ENCODE results near the gene ELOVL6. TPM values are rescaled to one million over a fixed set of nuclear protein-coding genes. Genes with fewer than 3 reads are reported as not detected.
"Not testable (repeated sequence)": the region's sequence is repeated elsewhere in the genome, so short reads cannot be mapped to it uniquely, and the experiment has no call there.

The ELOVL6 gene
- total RNA-seq, 1 experiment from 2014 or later, result 3.9 TPM

GRCh38 chr4:110196871-110197528 is 1.4 kb downstream of the ELOVL6 start:
- no peak for DNase-seq (ENCODE audit: low read depth)

DNA sequence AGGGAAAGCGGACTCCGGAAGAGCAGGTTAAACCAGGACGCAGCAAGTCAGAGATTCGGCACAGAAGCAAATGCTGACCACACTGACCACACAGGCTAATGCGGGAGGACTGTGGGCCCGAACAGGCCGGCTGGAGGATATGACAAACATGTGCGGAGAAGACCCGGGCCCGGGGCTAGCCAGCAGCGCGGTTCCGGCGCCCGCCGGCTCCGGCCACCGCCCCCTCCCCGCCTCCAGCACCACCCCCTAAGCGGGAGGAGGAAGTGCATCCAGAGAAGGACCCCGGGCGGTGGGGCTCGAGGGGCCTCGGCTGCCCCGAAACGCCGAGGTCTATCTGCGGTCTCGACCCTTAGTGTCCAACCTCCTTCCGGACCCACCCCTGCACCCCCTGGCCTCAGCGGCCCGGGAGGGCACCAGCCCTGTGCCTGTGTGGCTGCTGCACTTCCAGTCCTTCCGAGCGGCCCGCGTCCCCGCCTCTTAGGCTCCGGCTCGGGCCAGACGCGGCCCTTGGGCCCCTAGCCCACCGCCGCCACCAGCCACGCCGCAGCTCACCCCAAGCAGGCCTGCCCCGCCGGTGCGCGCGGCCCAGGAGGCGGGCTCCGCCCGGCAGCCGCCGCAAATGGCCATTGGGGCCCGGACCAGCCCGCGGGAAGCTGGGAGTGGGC is 2.1 kb downstream of the ELOVL6 start:
- DNase-seq (ENCODE audit: low read depth), result peak; percentile 37

DNA sequence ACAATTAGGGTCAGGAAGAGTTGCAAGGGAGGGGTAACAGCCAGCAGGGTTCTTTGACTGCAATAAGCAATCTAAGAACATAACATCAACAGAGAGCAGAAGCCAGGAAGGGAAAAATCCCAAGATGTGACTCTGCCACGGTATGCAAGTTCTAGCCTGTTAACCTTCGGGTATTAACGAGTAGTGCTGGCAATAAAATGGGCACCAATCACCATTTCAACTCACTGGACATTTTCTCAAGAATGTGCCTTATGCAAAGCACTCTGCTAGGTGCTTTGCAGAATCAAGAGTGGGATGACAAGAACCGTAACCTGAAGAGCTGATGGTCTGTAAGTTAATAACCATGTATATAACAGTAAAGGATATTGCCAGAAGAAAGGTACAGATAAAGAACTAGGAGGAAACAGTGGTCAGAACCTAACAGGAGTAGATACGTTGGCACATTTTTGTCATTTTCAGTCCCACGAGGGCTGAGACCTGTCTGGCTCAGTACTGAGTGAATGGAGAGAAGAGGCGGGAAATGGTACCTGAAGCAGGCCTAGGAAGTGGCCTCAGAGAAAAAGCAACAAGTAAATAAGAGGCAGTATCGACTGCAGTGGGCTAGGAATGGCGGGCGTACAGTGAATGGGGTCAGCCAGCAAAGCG is 2.7 kb downstream of the ELOVL6 start:
- DNase-seq (ENCODE audit: low read depth), result no peak

DNA sequence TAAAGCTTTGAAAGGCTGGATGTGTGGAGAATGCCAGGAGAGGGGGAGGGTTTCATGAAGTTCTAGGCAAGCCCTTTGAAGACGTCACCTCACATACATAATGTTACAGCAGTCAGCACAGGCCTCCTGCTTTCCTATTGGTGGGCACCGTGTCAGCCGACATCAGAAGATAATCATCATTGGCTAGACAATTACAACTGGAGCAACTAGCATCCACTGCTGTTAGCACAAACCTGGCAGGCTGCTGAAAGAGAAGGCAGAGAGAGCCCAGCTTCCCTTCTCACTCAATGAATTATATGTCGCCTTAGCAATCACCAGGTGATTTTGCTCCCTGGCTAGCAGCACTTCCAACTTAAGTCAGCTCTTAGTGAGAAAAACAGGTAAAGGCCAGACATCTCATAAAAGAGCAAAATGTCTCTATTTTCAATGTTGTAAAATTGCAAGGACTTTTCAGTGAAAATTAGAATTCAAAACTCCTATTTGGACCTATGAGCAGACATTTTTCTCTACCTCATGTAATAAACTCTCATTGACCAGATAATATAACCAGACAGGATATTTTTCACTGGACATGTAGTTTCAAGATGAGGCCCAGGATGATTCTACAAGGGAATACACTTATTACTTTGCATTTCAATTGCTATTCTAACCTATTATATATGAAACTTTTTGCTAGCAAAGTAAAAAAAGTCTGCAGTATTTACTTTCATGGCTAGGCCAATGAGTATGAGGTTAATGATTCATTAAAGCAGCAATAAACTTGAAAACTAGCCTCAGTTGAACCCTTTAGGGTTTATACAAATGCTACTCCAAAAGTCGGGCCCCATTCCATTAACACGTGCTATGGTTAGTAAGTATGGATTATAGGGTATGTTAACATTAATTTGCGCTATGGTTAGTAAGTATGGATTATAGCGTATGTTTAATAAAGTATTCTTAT is 4.3 kb downstream of the ELOVL6 start:
- peak; percentile 67 for DNase-seq (ENCODE audit: low read depth)

DNA sequence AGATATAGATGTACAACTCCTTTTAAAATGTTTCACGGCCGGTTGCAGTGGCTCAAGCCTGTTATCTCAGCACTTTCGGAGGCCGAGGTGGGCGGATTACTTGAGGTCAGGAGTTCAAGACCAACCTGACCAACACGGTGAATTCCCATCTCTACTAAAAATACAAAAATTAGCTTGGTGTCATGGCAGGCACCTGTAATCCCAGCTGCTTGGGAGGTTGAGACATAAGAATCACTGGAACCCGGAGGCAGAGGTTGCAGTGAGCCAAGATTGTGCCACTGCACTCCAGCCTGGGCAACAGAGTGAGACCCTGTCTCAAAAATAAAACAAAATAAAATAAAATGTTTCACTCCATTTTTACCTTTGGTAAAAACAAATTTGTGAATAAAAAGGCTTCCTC is 5.1 kb downstream of the ELOVL6 start:
- not testable (repeated sequence) for DNase-seq (ENCODE audit: low read depth)

- DNase-seq (ENCODE audit: low read depth), result no peak
Measured at GRCh38 chr4:110190249-110190648, 8.2 kb downstream of the ELOVL6 start.

DNA sequence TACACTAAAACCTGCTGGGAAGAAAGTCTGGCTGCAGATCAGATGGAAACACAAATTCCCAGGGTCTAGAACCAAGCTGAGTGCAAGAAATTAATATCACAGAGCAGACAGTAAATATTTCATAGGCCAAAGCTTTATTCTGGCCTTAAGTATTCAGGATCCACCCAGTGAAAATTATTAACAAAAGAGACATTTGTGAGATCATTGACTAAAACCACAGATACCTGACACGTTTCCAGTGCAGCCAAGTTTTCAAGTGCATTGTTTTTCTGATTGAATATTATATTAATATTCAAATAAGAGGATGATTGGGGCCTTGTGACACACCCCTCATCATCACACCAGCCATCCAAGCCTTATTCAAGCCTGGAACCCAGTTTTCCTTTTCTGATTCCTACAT is 10.3 kb downstream of the ELOVL6 start:
- no peak for DNase-seq (ENCODE audit: low read depth)

- DNase-seq (ENCODE audit: low read depth), result no peak
Measured at GRCh38 chr4:110184791-110185155, 13.6 kb downstream of the ELOVL6 start.

DNA sequence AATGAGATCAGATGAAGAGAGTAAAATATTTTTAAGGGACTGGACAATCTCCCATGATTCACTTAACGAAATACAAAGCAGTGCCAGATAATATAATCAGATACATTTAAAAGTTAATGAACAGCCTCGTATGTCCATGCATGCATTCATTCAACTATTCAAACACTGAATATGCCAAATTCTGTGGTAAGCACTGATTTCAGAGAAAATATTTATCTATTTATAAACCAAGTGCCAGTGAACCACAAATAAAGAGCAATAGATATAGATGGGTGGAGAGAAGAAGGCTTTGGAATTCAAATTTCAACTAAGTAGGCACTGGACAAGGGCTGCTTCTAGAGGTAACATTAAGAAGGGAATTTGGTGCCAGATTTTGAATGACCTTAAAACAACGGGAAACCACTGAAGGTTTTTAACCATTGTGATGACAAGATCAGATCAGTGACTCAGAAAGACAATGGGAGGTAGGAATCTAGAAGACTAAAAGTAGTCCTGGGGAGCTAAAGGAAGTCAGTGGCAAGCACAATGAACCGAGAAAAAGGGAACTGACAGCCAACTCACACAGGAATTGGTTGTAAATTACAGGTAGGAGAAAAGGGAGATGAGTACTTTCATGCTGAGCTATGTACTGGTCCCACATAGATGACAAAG is 14.2 kb downstream of the ELOVL6 start:
- peak; percentile 23 for DNase-seq (ENCODE audit: low read depth)

GRCh38 chr4:110183643-110184042 is 14.8 kb downstream of the ELOVL6 start:
- peak; percentile 30 for DNase-seq (ENCODE audit: low read depth)

DNA sequence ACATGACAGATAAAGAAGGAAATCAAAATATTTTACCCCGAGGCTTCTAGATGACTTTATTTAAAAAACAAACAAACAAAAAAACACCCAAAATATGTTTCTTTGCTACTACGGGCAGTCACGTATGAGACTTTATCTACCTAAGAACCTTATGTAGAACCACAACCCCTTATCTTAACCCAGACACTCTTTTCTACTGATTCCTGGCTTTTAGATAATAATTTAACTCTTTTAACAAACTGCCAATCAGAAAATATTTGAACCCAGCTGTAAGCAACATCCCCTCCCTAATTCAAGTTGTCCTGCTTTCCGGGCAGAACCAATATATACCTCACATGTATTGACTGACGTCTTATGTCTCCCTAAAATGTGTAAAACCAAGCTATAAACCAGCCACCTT is 15.4 kb downstream of the ELOVL6 start:
- no peak for DNase-seq (ENCODE audit: low read depth)

GRCh38 chr4:110181890-110182289 is 16.5 kb downstream of the ELOVL6 start:
- no peak for DNase-seq (ENCODE audit: low read depth)

GRCh38 chr4:110175634-110176033 is 22.8 kb downstream of the ELOVL6 start:
- no peak for DNase-seq (ENCODE audit: low read depth)

DNA sequence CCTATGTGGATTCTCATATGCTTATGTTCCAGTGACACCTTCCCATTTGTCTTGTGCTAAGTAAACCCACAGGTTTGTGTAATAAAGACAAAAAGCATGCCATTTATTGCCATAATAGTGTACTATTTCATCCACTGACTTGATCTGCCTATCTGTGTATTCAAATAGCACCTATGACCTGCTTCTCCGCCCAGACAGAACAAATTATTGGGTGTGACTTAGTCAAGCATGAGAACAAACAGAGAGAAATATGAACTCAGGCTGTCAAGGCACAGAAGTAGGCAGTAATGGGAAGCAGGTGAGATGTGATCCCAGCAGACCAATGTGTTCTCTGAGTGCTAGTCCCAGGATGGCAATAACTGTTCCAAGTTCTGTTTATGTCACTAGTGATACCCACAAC is 25.4 kb downstream of the ELOVL6 start:
- no peak for DNase-seq (ENCODE audit: low read depth)

- DNase-seq (ENCODE audit: low read depth), result no peak
Measured at GRCh38 chr4:110171971-110172370, 26.4 kb downstream of the ELOVL6 start.

DNA sequence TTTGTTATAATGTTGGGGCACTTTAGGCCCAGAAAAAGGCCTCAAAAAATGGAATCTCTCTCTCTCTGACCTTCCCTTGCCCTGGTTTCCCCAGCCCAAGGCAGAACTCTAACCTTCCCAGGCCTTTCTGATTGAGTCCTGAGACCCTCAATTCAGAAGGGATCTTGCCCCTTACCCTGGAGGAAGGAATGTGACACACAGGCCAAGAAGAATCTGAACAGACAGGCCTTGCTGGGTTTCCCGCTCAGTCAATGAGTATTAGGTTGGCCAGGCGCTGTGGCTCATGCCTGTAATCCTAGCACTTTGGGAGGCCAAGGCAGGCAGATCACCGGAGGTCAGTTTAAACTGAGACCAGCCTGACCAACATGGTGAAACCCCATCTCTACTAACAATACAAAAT is 27.6 kb downstream of the ELOVL6 start:
- no peak for DNase-seq (ENCODE audit: low read depth)

DNA sequence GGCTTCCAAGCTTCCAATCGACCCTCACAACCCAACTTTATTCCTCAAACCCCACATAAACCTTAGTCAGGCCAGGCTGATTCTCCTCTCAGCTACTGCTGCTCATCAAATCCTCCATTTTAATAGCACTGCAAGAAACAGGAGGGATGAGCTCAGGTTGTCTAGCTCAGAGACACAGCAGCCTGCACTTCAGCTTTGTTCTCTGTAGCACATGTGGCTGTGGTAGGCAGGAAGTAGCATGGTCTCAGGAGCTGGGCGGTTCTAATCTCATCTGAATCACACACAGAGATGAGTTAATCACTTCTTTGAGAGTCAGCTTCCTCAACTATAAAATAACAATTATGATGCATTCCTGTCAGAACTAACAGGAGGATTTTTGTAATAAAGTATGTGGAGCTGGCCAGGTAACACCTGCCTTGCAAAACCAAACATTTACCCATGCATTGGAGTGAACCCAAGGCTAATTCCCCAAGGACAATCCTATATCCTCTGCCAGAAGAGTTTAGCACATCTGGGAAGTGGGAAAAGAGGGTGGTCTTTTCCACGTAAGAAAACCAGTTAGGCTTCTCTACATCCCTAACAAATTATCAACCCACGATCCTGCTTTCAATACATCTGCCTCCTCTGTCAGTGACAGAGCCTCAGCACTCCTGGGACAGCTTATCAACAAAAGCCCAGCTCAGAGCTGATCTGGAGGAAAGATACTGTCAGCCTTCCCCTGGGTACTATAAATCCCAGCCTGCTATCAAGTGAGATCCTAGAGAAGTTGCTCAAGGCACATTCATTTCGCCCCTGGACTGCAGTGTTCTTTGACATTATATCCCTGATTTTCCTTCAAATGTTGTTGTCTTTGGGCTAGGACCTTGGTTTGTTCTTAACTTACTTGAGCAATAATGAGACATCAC is 32.8 kb downstream of the ELOVL6 start:
- DNase-seq (ENCODE audit: low read depth), result peak; percentile 76

GRCh38 chr4:110164856-110165255 is 33.6 kb downstream of the ELOVL6 start:
- no peak for DNase-seq (ENCODE audit: low read depth)

DNA sequence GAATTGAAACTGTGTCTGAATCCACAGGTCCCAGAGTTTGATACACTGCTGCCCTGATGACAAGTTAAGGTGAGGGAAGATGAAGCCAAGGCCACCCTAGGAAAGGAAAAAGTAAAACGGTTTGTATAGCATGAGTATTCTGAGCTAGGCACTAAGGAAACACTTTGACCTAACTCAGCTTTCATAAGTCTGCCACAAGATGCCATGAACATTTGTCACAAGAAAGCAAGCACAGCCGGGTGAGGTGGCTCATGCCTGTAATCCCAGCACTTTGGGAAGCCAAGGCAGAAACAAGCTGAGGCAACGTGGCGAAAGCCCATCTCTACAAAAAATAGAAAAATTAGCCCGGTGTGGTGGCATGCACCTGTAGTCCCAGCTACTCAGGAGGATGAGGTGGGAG is 34.2 kb downstream of the ELOVL6 start:
- peak; percentile 40 for DNase-seq (ENCODE audit: low read depth)

DNA sequence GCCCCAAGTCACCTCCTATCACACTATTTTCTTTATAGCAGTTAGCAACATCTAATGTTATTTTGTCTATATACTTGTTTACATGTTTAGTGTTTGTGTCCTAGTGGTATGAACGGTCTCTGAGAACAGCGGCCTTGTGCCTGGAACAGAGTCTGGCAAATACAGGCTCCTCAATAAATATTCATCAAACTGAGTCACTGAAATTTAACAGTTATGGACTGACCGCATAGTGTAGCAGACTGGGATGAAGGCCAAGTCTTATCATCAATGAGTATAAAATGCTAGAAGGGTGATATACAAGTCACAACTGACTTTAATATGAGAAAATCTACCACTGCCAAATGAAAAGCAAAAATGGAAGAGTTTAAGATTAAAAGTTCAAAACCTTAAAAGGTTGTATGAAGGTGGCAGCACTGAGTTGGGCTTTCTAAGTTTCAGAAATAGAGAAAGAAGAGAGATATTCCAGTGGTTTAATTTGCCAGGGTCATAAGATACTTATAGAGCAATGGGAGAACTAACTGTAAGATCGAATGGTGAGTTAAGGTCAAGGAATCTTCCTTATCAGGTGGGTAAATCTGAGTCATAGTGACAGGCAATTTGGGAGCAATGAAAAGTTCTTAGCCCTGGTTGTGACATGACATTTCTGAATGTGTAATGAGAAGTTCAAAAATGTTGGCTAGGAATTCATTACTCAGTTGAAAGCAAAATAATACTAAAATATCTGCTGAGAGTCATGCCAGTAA is 34.9 kb downstream of the ELOVL6 start:
- peak; percentile 64 for DNase-seq (ENCODE audit: low read depth)
